Activated effector memory CD4-positive, alpha-beta T cell treated with Interleukin-2 at 50 U/mL for 16 hours (primary cell): ENCODE data around the gene ASS1.

Experiments
- DNase-seq: peaks from one replicate; pipeline ENCODE4 v3.0.0-alpha.2; 2020

The ASS1 gene

GRCh38 chr9:130477564-130477963, 32.8 kb downstream of the ASS1 start:
- DNase-seq: no peak

- DNase-seq: no peak
Measured at GRCh38 chr9:130478152-130478551, 33.4 kb downstream of the ASS1 start.

- no peak for DNase-seq
Measured at GRCh38 chr9:130478736-130479575, 34.2 kb downstream of the ASS1 start.

GRCh38 chr9:130479587-130479986, 34.8 kb downstream of the ASS1 start:
- DNase-seq: no peak

GRCh38 chr9:130480673-130481072, 35.9 kb downstream of the ASS1 start:
- no peak for DNase-seq

DNA sequence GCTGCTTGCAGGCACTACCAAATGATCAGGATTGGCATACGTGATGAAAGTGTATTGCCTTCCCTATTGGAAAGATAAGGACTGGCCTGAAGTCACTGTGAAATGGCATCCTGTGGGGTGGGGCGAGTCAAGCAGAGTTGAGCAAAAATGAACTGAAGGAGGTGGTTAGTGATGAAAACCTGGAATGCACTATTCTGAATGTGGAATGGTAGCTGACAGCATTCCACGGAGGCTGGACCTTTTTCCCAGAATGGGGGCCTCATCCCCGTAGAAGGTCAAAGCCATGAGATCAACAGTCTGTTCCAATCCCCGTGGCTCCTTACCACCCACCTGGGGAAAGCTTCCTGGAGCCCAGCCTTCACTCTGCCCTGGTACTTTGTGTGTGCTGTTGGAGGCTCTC, 37.7 kb downstream of the ASS1 start:
- no peak for DNase-seq

DNA sequence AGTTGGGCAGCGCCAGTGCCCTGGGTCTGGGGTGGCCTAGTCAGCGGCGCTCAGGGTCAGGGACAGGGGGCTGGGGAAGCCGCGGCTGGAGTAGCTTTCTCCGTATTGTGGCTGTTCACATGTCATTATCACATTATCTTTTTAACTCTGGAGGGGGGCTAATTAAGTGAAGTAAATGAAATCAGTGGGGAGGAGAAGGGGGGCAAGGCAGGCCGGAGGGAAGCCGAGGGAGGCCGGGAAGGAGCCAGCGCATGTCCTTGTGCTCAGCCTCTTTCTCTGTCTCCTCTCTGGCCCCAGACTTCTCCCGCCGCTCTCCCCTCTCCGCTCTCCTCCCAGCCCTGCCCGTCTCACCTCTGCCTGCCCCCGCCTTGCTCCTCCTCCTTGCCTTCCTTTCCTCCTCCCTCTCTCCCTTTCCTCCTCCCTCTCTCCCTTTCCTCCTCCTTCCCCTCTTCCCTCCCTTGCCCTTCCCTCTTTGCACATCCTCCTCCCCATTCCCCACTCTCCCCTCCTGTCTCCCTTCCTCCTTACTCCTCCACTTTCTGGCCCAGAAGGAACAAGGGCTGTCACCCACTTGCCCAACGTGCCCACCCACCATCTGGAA, 38.7 kb downstream of the ASS1 start:
- no peak for DNase-seq

DNA sequence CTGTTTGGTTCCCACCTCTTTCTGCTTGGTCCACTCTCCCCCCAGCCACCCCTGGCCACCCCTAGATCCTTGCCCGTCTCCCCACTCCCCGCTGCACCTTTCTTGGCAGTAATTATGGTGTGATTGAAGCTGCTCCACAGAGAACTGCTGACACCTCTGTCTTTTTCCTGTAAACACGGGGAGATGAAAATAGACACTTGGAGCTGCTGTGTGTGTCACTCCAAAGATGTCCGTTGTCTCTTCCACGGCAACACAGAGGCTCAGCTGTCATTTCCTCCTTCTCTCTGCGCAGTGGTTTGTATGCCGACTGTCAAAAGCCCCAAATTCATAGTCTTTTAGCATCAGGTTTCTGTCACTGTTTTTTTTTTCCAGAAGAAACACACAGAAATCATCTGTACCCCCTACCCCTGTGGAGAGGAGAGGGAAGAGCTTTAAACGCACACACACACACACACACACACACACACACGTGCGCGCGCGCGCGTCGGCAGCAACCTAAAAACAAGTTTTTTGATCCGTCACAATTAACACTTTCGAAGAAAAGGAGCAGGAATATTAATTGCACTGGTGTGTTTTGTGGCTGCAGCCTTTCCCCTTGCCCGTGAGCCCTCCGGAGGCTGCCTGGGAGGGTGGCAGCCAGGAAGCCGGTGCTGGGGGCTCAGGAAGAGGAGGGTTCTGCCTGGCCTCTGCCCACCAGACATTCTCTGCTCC, 39.8 kb downstream of the ASS1 start:
- no peak for DNase-seq

DNA sequence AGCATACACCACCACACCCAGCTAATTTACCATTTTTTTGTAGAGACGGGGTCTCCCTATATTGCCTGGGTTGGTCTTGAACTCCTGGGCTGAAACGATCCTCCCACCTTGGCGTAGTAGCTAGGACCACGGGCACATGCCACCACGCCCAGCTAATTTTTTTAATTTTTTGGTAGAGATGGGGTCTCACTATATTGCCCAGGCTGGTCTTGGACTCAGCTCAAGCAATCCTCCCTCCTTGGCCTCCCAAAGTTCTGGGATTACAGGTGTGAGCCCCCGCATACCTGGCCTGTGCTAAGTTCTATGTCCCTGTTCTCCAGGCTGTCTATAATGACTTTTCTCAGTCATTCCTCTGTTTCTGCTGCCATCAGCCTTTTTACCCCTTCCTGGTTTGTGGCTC, 41.3 kb downstream of the ASS1 start:
- DNase-seq: no peak

- no peak for DNase-seq
Measured at GRCh38 chr9:130487500-130487899, 42.7 kb downstream of the ASS1 start.

- DNase-seq: no peak
Measured at GRCh38 chr9:130488621-130489330, 44.0 kb downstream of the ASS1 start.

DNA sequence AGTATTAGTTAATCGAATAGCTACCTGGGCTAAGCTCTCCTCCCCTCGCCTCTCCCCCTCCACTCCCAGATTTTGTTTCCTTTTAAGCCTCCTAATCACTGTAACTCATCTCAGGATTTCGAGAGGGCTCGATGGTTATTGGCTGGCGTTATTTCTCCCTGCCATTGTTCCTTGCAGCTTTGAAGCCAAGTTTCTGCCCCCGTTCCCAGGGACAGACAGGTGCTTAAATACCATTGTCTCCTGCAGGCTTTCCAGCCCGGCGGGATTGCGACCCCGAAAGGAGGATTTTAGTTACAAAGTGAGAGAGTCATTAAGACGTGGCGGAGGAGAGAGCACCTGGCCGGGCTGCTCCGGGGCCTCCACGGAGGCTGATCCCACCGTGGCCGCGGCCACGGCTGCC, 46.2 kb downstream of the ASS1 start:
- no peak for DNase-seq

GRCh38 chr9:130491830-130492482, 47.2 kb downstream of the ASS1 start:
- no peak for DNase-seq

DNA sequence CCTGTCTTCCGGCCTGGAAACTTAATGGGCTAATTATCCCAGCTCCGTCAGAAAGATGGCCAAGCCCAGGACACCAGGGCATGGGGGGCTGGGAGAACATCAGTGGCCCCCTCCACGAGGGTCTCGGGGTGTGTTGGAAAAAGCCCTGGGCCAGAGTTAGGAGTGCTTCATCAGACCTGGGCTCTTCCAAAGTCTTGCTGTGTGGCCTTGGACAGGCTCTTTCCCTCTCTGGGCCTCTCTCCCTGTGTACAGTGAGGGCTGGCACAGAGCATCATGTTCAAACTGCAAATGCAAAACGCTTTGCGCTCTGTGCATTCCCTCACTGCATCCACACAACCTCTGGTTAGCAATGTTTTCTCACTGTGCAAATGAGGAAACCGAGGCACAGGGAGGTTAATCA, 48.3 kb downstream of the ASS1 start:
- DNase-seq: no peak

DNA sequence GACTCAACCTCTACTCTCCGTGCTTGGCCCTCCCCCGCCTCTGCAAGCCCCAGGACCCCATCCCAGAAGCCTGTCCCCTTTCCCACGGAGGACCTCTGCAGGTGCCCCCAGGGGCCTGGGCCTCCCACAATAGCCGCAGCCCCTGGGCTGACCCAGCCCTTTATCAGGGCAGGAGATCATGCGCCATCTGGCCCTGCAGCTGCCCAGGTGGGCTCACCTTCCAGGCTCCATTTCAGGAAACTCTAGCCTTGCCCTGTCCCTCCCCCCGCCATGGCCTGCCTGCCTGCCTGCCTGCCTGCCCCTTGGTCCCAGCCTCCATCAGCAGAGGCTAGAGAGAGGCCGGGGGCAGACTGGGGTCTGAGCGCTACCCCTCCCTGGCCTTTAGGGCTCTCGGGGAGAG, 48.7 kb downstream of the ASS1 start:
- DNase-seq: no peak

GRCh38 chr9:130495067-130495466, 50.3 kb downstream of the ASS1 start:
- DNase-seq: no peak

GRCh38 chr9:130497139-130497538, 52.4 kb downstream of the ASS1 start:
- no peak for DNase-seq

GRCh38 chr9:130498298-130498917, 53.6 kb downstream of the ASS1 start:
- DNase-seq: no peak

DNA sequence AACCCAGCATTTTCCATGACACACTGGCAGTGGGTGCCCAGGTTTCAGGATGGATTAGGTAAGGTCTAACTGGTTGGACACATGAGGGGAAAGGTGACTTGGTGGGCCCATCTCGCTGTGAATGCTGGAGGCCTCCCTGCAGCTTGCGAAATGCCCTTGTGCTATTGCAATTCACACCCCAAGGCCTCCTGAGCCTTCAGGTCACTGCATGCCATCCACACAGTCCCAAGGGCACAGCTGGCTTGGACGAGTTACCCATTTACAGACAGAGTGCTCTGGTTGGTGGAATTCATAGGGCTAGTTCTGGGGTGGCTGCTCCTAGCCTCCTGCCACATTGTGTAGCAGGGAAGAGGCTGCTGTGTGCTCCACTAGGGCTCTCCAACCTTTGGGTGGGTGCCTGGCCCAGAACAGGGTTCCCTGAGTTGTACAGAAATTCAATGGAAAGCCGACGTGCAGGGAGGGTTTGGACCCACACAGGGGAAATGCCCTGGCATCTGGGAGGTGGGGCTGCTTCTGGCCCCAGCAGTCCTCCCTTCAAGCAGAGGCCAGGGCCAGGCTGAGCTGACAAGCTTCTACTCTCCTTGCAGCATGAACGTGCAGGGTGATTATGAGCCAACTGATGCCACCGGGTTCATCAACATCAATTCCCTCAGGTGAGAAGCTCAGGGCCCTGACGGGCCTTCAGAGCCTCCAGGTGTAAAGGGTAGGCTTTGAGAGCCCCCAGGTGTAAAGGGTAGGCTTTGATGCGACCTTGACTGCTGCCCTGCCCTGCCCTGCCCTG, 54.3 kb downstream of the ASS1 start:
- no peak for DNase-seq

- DNase-seq: no peak
Measured at GRCh38 chr9:130499804-130500263, 55.1 kb downstream of the ASS1 start.
